Measurements from ENCODE around the gene DNAH12.
A peak's percentile ranks its signal among the peaks of the same experiment; 100 is the strongest.

The DNAH12 gene

GRCh38 chr3:57283334-57283733, 260.8 kb downstream of the DNAH12 start:
- TF ChIP-seq ESRRG (CRISPR knock-in tag; IDR thresholded peaks at IDR 0.05) (no peak), CREB5 (CRISPR knock-in tag; IDR thresholded peaks at IDR 0.05; ENCODE audit: low read depth) (no peak), TOX (CRISPR knock-in tag; IDR thresholded peaks at IDR 0.05; ENCODE audit: borderline replicate concordance) (no peak), ZFP3 (CRISPR knock-in tag; IDR thresholded peaks at IDR 0.05) (no peak), TCF4 (CRISPR knock-in tag; IDR thresholded peaks at IDR 0.05; ENCODE audit: borderline replicate concordance) (no peak), SNAI2 (CRISPR knock-in tag; IDR thresholded peaks at IDR 0.05) (no peak), OSR1 (CRISPR knock-in tag; IDR thresholded peaks at IDR 0.05) (no peak), ZC3H10 (CRISPR knock-in tag; IDR thresholded peaks at IDR 0.05) (no peak), ZNF8 (CRISPR knock-in tag; IDR thresholded peaks at IDR 0.05) (no peak), ZFP30 (CRISPR knock-in tag; IDR thresholded peaks at IDR 0.05) (no peak), CSDC2 (CRISPR knock-in tag; IDR thresholded peaks at IDR 0.05) (no peak), GLIS3 (CRISPR knock-in tag; IDR thresholded peaks at IDR 0.05) (no peak)
- ATAC-seq = no peak

GRCh38 chr3:57281715-57282114, 262.4 kb downstream of the DNAH12 start:
- peak; percentile 61; the same call in 2 of the 3 replicates for ATAC-seq
- no peak for TF ChIP-seq ZNF70 (CRISPR knock-in tag; IDR thresholded peaks at IDR 0.05)
- TF ChIP-seq ZC3H10 (CRISPR knock-in tag; IDR thresholded peaks at IDR 0.05) = no peak
- no peak for TF ChIP-seq CSRNP3 (CRISPR knock-in tag; IDR thresholded peaks at IDR 0.05)
- no peak for TF ChIP-seq OSR1 (CRISPR knock-in tag; IDR thresholded peaks at IDR 0.05)
- no peak for TF ChIP-seq TCF4 (CRISPR knock-in tag; IDR thresholded peaks at IDR 0.05; ENCODE audit: borderline replicate concordance)
- no peak for TF ChIP-seq POU6F1 (CRISPR knock-in tag; IDR thresholded peaks at IDR 0.05; ENCODE audit: borderline replicate concordance, low read depth)
- TF ChIP-seq ISL1 (CRISPR knock-in tag; IDR thresholded peaks at IDR 0.05) = no peak
- no peak for TF ChIP-seq ZFP30 (CRISPR knock-in tag; IDR thresholded peaks at IDR 0.05)
- TF ChIP-seq PPARA (CRISPR knock-in tag; IDR thresholded peaks at IDR 0.05; ENCODE audit: borderline replicate concordance) = no peak
- no peak for TF ChIP-seq CREB5 (CRISPR knock-in tag; IDR thresholded peaks at IDR 0.05; ENCODE audit: low read depth)
- no peak for TF ChIP-seq SNAI2 (CRISPR knock-in tag; IDR thresholded peaks at IDR 0.05)
- no peak for TF ChIP-seq RARB (CRISPR knock-in tag; IDR thresholded peaks at IDR 0.05)
- no peak for TF ChIP-seq TSHZ2 (CRISPR knock-in tag; IDR thresholded peaks at IDR 0.05)
- no peak for TF ChIP-seq ZNF8 (CRISPR knock-in tag; IDR thresholded peaks at IDR 0.05)
- TF ChIP-seq CSDC2 (CRISPR knock-in tag; IDR thresholded peaks at IDR 0.05) = no peak
- no peak for TF ChIP-seq PATZ1 (CRISPR knock-in tag; IDR thresholded peaks at IDR 0.05; ENCODE audit: borderline replicate concordance)
- no peak for TF ChIP-seq BACH2 (CRISPR knock-in tag; IDR thresholded peaks at IDR 0.05; ENCODE audit: borderline replicate concordance)
